Transverse colon (tissue), 4 donors: ENCODE results near the gene POLR3K. TPM values are rescaled to one million over a fixed set of nuclear protein-coding genes. Genes with fewer than 3 reads are reported as not detected.

Source experiments
- DNase-seq: peaks from one replicate; pipeline ENCODE4 v3.0.0-alpha.2; 2019
- H3K27ac ChIP-seq, 4 donors: fragments of 200-600 bp; sonication (generic); 2 replicates each; pipeline ENCODE4 v1.5.1; 2016 to 2018; ENCODE audit warnings: inconsistent platforms in 4 of 4
- H3K27me3 ChIP-seq: fragments of 200-600 bp; sonication (generic); 2 replicates; pipeline ENCODE4 v1.5.1; 2017; ENCODE audit warnings: inconsistent platforms
- H3K36me3 ChIP-seq, 4 donors: fragments of 200-600 bp; sonication (generic); 2 replicates each; pipeline ENCODE4 v1.5.1; 2017 to 2019; ENCODE audit warnings: inconsistent platforms in 4 of 4
- H3K4me1 ChIP-seq, 4 donors: fragments of 200-600 bp; sonication (generic); 2 replicates each; pipeline ENCODE4 v1.5.1; 2017 to 2020; ENCODE audit warnings: inconsistent platforms in 4 of 4
- H3K4me3 ChIP-seq, 4 donors: fragments of 200-600 bp; sonication (generic); 1 replicate in 1 of 4; 2 replicates in 3 of 4; pipeline versions ENCODE4 v1.5.1 to v1.6.1; 2017 to 2019; ENCODE audit warnings: inconsistent platforms in 4 of 4
- H3K9me3 ChIP-seq, 2 donors: fragments of 200-600 bp; sonication (generic); 2 replicates each; pipeline ENCODE4 v1.5.1; 2017 to 2019; ENCODE audit warnings: inconsistent platforms in 2 of 2
- EP300 ChIP-seq: sonication (generic); formaldehyde crosslinking; IDR thresholded peaks from one replicate; pipeline ENCODE4 v1.6.1; 2017; ENCODE audit warnings: antibody characterized with exemption, low read depth
- POLR2A ChIP-seq: fragments of 450-650 bp; IDR thresholded peaks from one replicate; pipeline ENCODE4 v1.6.1; 2016; ENCODE audit warnings: antibody characterized with exemption, mild to moderate bottlenecking, moderate library complexity
- POLR2AphosphoS5 ChIP-seq, 3 donors: sonication (generic); formaldehyde crosslinking; IDR thresholded peaks; one replicate each; pipeline ENCODE4 v1.6.1; 2016; ENCODE audit warnings: antibody characterized with exemption in 3 of 3
- WGBS, 2 donors: methylation state at CpG; one replicate each; pipeline ENCODE4 v1.1.5; 2018; ENCODE audit warnings: low coverage in 1 of 2; 5-methylcytosine and 5-hydroxymethylcytosine counted together
- in situ Hi-C, 4 donors: fragments of 200-750 bp; cut with MboI; loops; one replicate each; pipeline versions ENCODE4 v1.15.0 to v1.15.1; 2017; ENCODE audit warnings: low sequenced_read_pairs in 3 of 4, low pct_ligation_motif_present in 1 of 4, low pct_unique_long_range_greater_than_20kb in 1 of 4
- intact Hi-C: fragments of 100-400 bp; cut with DNase I; formaldehyde crosslinking; loops from one replicate; pipeline ENCODE4 v1.15.1; 2023; ENCODE audit warnings: low total_unique reads
- total RNA-seq, 4 donors: library from RNA; depleted of rRNA; stranded (reverse); fragments of >200 nt; gene quantifications; one replicate each; pipeline ENCODE4 v1.1.0, GENCODE V29; 2016
- TF ChIP-seq, protein P1 (sequence below), 5 experiments: fragments of 200-600 bp in 3 of 5; fragments of 450-650 bp in 2 of 5; sonication (generic) in 3 of 5; IDR thresholded peaks; 1 replicate in 2 of 5; 2 replicates in 3 of 5; pipeline ENCODE4 v1.5.1; 2016 to 2017; ENCODE audit warnings: antibody characterized with exemption in 5 of 5, inconsistent platforms in 3 of 5, mild to moderate bottlenecking in 2 of 5, moderate library complexity in 1 of 5

Gene POLR3K
- total RNA-seq, 4 donors from 2014 or later = 4.6 to 12.7 (median 5.2) TPM; not detected in 1

DNA sequence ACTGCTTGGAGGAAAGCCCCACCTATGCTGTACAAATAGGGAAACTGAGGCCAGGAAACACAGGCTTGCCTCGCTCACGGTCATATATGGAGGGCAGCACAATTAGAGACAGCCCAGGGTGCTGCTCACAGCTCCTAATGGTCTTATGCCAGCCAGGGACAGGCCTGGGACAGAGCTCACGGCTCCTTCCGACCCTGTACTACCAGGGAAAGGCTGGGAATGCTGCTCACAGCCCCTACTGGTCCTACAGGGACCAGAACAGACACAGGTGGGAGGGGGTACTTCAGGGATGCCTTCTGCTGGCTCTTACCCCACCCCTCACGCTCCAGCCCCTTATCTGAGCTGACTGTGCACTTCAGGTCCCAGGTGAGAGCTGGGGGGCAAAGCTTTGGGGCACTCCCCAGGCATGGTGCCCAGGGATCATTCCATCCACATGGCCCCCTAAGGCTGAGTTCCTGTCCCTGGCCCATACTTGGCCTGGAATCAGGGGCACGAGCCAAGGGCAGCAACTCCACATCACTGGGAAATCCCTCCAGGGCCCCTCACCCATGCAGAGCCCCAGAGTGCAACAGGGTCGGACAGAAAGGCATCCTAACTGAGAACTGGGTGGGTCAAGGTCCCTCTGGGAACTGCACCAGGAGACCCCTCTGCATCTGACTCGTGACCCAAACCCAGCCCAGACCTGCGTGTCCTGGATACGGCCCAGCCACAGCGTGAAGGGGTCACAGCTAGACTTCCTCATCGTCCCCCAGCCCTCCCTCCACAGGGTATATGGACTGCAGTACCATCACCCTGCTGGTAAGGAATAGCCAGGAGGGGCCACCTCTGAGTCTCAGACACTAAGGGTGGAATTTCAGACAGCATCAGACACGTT, 13.1 kb upstream of the POLR3K start:
- H3K27me3 ChIP-seq = no peaks in the 10 kb centered on the region
- H3K4me1 ChIP-seq = peaks cover 10 to 34% (median 10%) of the 10 kb centered on the region in 4 donors
- H3K9me3 ChIP-seq = no peaks in the 10 kb centered on the region
- in situ Hi-C loops (no loop called here), intact Hi-C loops (loop anchor here (2.0 kb wide), 1 partner anchor 30 kb away; no protein-coding TSS in a partner anchor)
- WGBS, 2 donors = 85% methylated on average over 13 of the region's 13 CpGs; no CpG with 5 or more reads in 1 of the 2 donors
- TF ChIP-seq POLR2AphosphoS5 (IDR thresholded peaks at IDR 0.05) = no peak
- no peak for TF ChIP-seq POLR2A
- TF ChIP-seq, protein P1, sequence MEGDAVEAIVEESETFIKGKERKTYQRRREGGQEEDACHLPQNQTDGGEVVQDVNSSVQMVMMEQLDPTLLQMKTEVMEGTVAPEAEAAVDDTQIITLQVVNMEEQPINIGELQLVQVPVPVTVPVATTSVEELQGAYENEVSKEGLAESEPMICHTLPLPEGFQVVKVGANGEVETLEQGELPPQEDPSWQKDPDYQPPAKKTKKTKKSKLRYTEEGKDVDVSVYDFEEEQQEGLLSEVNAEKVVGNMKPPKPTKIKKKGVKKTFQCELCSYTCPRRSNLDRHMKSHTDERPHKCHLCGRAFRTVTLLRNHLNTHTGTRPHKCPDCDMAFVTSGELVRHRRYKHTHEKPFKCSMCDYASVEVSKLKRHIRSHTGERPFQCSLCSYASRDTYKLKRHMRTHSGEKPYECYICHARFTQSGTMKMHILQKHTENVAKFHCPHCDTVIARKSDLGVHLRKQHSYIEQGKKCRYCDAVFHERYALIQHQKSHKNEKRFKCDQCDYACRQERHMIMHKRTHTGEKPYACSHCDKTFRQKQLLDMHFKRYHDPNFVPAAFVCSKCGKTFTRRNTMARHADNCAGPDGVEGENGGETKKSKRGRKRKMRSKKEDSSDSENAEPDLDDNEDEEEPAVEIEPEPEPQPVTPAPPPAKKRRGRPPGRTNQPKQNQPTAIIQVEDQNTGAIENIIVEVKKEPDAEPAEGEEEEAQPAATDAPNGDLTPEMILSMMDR (IDR thresholded peaks at IDR 0.05) = no peak
- TF ChIP-seq EP300 = no peak
- no peaks in the 10 kb centered on the region for H3K36me3 ChIP-seq
- no peak overlapping the region for H3K4me3 ChIP-seq
- DNase-seq = no peak
- H3K27ac ChIP-seq = no peak overlapping the region

DNA sequence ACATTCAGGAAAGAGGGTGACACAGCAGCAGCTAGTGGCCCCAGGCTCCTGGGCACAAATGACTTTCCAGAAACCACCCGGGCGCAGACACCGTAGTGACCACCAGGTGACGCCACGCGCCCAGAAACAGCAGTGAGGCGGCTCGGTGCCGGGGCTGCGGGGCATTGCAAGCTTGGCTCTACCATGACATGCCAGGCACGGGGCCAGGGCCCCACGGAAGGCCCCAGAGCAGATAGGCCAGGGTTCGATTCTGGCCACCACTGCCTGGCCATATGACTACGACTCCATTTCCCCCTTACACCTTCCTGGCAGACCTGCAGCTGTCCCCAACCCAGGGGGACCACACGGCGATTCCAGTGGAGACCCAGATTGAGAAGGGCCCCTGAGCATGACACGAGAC, 12.3 kb upstream of the POLR3K start:
- WGBS, 2 donors = 17% methylated on average over 17 of the region's 17 CpGs; no CpG with 5 or more reads in 1 of the 2 donors
- Histone ChIP-seq H3K4me3 (no peak overlapping the region), H3K27me3 (no peaks in the 10 kb centered on the region), H3K27ac (no peak overlapping the region), H3K4me1 (peaks cover 2 to 26% (median 3%) of the 10 kb centered on the region in 4 donors), H3K36me3 (no peaks in the 10 kb centered on the region), H3K9me3 (no peaks in the 10 kb centered on the region)
- in situ Hi-C loops = no loop called here
- intact Hi-C loops = loop anchor here (2.0 kb wide), 1 partner anchor 31 kb away; no protein-coding TSS in a partner anchor
- peak; percentile 86 for DNase-seq
- TF ChIP-seq, protein P1 (IDR thresholded peaks at IDR 0.05) = peak; percentile 94 to 99 (median 97)
- TF ChIP-seq POLR2A (no peak), POLR2AphosphoS5 (IDR thresholded peaks at IDR 0.05) (peak in 1 of 3 donors; percentile 33), EP300 (no peak)

DNA sequence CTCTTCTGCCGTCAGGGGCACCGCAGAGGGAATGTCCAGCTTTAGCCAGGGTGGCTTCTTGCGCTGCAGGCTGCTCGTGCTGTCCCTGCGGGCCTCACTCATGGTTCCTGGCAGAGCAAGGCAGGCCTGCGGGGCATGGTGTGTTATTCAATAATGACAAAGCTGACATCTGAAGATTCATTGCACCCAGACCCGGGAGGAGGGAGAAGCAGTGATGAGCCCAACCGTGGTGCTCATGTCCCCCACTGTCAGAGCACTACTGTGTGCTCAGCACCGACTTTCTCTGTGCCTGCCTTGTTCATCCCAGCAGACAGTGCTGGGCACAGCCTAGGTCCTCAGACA, 11.5 kb upstream of the POLR3K start:
- intact Hi-C loops (no loop called here), in situ Hi-C loops (no loop called here)
- H3K27me3 ChIP-seq = no peaks in the 10 kb centered on the region
- H3K4me1 ChIP-seq = peaks cover 0 to 20% (median 3%) of the 10 kb centered on the region in 4 donors
- WGBS, 2 donors = 42 to 89% methylated on average over 4 to 8 of the region's 9 CpGs
- no peaks in the 10 kb centered on the region for H3K9me3 ChIP-seq
- no peak overlapping the region for H3K4me3 ChIP-seq
- no peak for DNase-seq
- H3K36me3 ChIP-seq = no peaks in the 10 kb centered on the region
- no peak for TF ChIP-seq POLR2A
- TF ChIP-seq POLR2AphosphoS5 (IDR thresholded peaks at IDR 0.05) = no peak
- TF ChIP-seq, protein P1 (IDR thresholded peaks at IDR 0.05) = no peak
- TF ChIP-seq EP300 = no peak
- H3K27ac ChIP-seq = no peak overlapping the region

DNA sequence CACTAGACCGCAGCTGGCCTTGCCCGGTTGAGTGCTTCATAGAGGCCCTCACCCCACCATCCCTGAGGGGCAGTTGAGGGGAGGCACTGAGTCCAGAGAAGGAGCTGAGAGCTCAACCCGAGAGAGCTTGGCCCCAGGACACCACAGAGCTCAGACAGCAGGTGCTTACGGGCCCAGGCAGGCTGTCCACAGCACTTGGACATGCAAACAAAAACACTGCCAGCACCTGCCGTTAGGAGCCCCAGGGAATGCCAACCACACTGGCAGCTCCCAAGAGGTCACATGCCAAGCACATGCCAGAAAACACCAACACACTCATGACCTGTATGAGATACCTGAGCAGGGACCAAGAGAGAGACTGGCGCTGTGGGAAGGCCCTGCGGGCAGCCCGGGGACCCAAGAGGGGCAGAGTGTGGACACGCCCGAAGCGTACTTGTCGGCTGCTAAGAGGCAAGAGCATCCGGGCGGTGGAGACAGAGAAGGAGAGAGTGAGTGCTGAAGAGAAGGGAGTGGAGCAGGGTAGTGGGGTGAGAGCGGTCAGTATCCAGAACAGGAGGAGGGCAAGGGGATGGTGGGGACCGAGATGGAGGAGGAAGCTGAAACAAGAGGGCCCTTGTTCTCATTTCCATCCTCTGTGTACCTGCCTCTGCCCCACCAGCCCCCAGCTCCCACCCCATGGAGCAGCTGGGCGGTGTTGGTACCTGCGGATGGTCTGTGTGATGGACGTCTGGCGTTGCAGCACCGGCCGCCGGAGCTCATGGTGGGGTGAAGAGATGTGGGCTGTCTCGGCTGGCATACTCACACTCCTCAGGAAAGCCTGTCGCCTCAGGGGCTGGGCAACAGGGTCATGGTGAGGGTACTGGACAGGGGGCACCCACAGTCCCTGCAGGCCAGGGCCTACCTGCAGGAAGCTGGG, 10.8 kb upstream of the POLR3K start:
- Histone ChIP-seq H3K27ac (no peak overlapping the region), H3K36me3 (no peaks in the 10 kb centered on the region), H3K4me3 (no peak overlapping the region), H3K27me3 (no peaks in the 10 kb centered on the region), H3K4me1 (peaks cover 0 to 20% (median 3%) of the 10 kb centered on the region in 4 donors), H3K9me3 (no peaks in the 10 kb centered on the region)
- no peak for TF ChIP-seq POLR2A
- TF ChIP-seq POLR2AphosphoS5 (IDR thresholded peaks at IDR 0.05) = no peak
- TF ChIP-seq, protein P1 (IDR thresholded peaks at IDR 0.05) = no peak
- TF ChIP-seq EP300 = no peak
- no peak for DNase-seq
- in situ Hi-C loops (no loop called here), intact Hi-C loops (no loop called here)
- WGBS, 2 donors = 88 to 91% methylated on average over 11 to 25 of the region's 25 CpGs
